Hepatocyte (in vitro differentiated cells): Measurements from ENCODE around the gene GRID1.

Experiments
- EZH2phosphoT487 ChIP-seq: fragments of 200-600 bp; sonication (generic); IDR thresholded peaks from one replicate; pipeline ENCODE4 v1.6.1; 2018; ENCODE audit warnings: antibody characterized with exemption, mild to moderate bottlenecking, low read depth, moderate library complexity; ENCODE audit not compliant: unreplicated experiment, severe bottlenecking
- TF ChIP-seq, protein P1 (sequence below): fragments of 200-600 bp; sonication (generic); IDR thresholded peaks from 2 replicates; pipeline ENCODE4 v1.5.1; 2016; ENCODE audit warnings: antibody characterized with exemption, mild to moderate bottlenecking; ENCODE audit not compliant: poor library complexity

DNA sequence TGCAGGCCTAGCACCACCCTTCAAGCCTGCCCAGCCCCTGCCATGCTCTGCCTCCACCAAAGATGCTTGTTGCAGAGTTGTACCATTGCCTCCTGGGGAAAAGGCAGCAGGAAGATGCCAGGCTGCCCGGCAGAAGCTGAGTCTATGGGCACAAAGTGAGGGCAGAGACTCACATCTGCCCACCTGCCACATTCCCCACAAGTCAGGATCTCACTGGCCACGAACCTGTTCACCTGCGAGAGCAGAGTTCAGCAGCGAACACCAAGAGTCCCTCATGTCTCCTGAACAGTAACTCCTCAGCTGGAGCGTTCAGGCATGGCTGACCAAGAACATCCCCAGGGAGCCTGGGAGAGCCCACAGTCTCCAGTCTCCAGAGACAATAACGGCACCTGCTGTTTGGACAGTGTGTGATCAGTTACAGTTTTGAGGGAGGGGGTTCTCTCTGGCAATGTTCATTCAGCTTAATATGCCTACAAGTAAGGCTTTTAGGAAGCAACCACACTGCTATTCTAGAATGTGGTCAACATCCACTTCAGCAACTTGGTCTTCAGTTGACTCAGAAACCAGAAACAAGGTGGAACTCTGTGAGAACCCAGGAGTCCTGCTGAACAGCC lies 78.5 kb downstream of the GRID1 start:
- TF ChIP-seq, protein P1, sequence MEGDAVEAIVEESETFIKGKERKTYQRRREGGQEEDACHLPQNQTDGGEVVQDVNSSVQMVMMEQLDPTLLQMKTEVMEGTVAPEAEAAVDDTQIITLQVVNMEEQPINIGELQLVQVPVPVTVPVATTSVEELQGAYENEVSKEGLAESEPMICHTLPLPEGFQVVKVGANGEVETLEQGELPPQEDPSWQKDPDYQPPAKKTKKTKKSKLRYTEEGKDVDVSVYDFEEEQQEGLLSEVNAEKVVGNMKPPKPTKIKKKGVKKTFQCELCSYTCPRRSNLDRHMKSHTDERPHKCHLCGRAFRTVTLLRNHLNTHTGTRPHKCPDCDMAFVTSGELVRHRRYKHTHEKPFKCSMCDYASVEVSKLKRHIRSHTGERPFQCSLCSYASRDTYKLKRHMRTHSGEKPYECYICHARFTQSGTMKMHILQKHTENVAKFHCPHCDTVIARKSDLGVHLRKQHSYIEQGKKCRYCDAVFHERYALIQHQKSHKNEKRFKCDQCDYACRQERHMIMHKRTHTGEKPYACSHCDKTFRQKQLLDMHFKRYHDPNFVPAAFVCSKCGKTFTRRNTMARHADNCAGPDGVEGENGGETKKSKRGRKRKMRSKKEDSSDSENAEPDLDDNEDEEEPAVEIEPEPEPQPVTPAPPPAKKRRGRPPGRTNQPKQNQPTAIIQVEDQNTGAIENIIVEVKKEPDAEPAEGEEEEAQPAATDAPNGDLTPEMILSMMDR: no peak
- no peak for TF ChIP-seq EZH2phosphoT487
